Coronary artery (tissue), 2 donors: Measurements from ENCODE around the gene PTK7.

Source experiments
- DNase-seq: peaks from one replicate; pipeline ENCODE4 v3.0.0-alpha.2; 2017; ENCODE audit warnings: low spot score
- H3K27ac ChIP-seq, 2 donors: fragments of 200-600 bp; sonication (generic); one replicate each; pipeline ENCODE4 v1.5.1; 2016 to 2019
- H3K4me3 ChIP-seq: fragments of 200-600 bp; sonication (generic); 2 replicates; pipeline ENCODE4 v1.5.1; 2016; ENCODE audit warnings: mild to moderate bottlenecking, moderate library complexity
- TF ChIP-seq, protein P1 (sequence below): fragments of 200-600 bp; sonication (generic); IDR thresholded peaks from one replicate; pipeline ENCODE4 v1.5.1; 2019; ENCODE audit warnings: antibody characterized with exemption

The PTK7 gene

DNA sequence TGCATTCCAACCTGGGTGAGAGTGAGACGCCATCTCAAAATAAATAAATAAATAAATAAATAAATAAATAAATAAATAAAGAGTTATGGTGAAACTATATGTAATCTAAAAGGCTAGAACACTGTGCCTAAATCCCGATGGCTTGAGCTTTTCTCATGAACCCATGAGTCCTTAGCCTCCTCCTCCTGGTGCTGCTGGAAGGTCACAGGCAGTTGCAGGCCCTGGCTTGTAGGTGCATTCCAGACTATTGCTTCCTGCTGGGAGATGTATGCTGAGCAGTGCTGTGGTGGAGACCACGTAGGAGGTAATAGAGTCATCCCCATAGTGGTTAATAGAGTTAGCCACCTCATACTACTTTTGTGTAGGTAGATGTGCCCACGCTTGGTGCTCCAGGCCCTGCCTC is 12.5 kb downstream of the PTK7 start:
- Histone ChIP-seq H3K27ac (no peak overlapping the region), H3K4me3 (no peak overlapping the region)
- DNase-seq = no peak
- TF ChIP-seq, protein P1, sequence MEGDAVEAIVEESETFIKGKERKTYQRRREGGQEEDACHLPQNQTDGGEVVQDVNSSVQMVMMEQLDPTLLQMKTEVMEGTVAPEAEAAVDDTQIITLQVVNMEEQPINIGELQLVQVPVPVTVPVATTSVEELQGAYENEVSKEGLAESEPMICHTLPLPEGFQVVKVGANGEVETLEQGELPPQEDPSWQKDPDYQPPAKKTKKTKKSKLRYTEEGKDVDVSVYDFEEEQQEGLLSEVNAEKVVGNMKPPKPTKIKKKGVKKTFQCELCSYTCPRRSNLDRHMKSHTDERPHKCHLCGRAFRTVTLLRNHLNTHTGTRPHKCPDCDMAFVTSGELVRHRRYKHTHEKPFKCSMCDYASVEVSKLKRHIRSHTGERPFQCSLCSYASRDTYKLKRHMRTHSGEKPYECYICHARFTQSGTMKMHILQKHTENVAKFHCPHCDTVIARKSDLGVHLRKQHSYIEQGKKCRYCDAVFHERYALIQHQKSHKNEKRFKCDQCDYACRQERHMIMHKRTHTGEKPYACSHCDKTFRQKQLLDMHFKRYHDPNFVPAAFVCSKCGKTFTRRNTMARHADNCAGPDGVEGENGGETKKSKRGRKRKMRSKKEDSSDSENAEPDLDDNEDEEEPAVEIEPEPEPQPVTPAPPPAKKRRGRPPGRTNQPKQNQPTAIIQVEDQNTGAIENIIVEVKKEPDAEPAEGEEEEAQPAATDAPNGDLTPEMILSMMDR = no peak

DNA sequence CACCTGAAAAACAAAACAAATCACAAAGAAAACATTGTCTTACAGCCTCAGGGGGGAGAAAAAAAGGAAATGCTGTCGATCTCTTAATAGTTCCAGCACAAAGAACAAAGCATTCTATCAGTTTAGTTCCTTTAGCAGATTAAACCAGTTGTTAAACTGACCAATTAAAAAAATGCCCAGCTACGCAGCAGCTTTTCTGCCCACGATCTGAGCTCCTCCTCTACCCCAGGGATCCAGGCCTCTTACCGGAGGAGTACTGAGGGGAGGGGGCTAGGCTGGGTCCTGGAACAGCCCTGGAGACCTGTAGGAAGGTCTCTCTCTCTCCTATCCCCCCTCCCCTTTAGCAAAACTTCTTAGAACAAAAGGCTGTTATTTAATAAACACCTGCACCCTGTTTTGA is 13.4 kb downstream of the PTK7 start:
- TF ChIP-seq, protein P1 = no peak
- Histone ChIP-seq H3K4me3 (no peak overlapping the region), H3K27ac (no peak overlapping the region)
- no peak for DNase-seq

DNA sequence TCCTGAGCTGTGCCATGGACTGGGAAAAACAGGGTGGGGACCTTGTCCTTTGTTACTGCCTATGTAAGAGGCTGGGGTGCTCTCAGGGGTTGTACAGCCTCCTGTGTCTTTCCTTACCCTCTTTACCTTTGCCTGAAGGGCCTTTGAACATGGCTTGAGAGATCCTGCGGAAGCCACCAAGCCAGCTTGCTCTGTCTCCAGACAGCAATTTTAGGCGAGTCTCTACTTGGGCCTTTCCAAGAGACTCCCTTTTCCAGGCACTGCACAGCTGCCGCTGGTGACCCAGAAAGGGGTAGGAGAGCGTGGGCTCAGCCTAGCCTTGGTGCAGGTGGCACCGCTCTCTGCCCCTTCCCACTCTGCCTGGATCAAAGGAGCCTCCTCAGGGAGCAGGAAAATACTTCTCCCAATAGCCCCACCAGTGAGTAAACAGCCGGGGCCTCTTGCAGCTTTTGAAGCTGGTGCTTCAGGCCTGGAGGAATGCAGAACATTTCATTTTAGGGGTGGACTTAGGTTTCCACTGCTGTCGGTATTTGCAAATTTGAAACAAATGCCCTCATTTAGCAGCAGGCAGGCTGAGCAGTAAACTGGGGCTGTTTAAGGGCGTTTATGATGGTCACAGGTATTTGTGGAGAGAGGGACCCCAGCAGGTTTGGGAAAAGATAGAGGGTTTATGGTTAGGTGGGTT is 13.9 kb downstream of the PTK7 start:
- TF ChIP-seq, protein P1 = no peak
- no peak for DNase-seq
- Histone ChIP-seq H3K27ac (no peak overlapping the region), H3K4me3 (no peak overlapping the region)

DNA sequence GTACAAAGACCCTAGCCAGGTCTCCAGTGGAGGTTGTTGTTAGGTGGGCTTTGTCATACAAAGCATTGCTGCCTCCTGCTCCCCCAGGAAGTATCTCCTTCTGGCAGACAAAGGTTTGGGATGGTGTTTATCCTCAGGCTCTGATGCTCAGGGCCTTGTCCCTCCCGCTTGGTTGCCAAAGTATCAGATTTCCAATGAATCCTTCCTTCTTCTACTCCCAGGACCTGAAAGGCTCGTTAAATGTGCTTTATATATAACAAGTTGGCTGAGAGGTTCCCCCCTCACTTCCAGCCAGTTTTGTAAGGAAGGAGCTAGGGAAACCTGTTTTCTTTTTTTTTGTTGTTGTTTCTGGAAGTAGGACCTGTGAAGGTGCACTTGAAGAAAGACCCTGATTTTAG is 14.4 kb downstream of the PTK7 start:
- no peak for DNase-seq
- no peak overlapping the region for H3K4me3 ChIP-seq
- TF ChIP-seq, protein P1 = no peak
- no peak overlapping the region for H3K27ac ChIP-seq

DNA sequence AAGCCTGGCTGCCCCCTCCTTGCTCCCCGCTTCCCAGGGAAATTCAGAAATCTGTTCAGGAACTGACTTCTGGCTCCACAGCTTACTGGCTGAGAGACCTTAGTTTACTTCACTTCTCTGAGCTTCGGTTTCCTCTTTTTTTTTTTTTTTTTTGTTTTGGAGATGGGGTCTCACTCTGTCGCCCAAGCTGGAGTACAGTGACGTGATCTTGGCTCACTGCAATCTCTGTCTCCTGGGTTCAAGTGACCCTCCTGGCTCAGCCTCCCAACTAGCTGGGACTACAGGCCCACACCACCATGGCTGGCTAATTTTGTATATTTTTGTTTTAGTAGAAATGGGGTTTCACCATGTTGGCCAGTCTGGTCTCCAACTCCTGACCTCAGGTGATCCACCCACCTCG is 14.9 kb downstream of the PTK7 start:
- H3K4me3 ChIP-seq = no peak overlapping the region
- H3K27ac ChIP-seq = no peak overlapping the region
- DNase-seq = no peak
- TF ChIP-seq, protein P1 = no peak

DNA sequence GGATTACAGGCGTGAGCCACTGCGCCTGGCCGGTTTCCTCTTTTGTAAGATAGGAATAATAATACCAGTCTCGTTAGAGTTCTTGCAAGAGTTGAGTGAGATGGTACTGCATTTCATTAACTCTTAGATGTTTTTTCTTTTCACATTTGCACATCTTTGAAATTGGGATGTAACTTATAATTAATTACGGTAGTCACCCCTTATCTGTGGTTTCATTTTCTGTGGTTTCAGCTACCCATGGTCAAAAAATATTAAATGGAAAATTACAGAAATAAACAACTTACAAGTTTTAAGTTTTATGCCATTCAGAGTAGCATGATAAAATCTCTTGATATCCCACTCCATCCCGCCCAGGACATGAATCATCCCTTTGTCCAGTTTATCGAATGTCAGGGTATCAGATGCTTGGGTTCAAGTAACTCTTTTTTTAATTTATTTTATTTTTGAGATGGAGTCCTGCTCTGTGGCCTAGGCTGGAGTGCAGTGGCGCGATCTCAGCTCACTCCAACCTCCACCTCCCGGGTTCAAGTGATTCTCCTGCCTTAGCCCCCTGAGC is 15.4 kb downstream of the PTK7 start:
- no peak for DNase-seq
- TF ChIP-seq, protein P1 = no peak
- Histone ChIP-seq H3K27ac (no peak overlapping the region), H3K4me3 (no peak overlapping the region)

DNA sequence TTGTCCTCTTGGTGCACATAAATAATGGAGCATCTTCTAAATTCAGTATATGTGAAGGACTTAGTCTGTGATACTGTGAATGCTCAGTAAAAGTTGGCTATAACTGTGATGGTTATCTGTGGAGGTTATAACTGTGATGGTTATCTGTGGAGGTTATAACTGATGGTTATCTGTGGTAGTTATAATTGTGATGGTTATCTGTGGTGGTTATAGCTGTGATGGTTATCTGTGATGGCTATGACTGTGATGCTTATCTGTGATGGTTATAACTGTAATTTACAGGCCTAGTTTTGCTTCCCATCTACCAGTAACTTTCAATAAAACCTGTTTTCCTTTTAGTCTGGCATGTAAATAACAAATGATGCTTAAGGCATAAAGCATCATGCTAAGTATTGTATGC is 16.5 kb downstream of the PTK7 start:
- Histone ChIP-seq H3K27ac (no peak overlapping the region), H3K4me3 (no peak overlapping the region)
- no peak for DNase-seq
- TF ChIP-seq, protein P1 = no peak
